HG02870 (cell line): ENCODE data around the gene BCHE.
"Not testable (repeated sequence)": the region's sequence is repeated elsewhere in the genome, so short reads cannot be mapped to it uniquely, and the experiment has no call there.

Experiments used
- ATAC-seq: cut with Tn5 transposase; IDR thresholded peaks from one replicate; pipeline ENCODE4 v1.9.1; 2021; ENCODE audit warnings: mild to moderate bottlenecking, moderate library complexity; ENCODE audit not compliant: unreplicated experiment

Gene BCHE

GRCh38 chr3:165817160-165817709 lies 20.0 kb downstream of the BCHE start:
- no peak for ATAC-seq

GRCh38 chr3:165816209-165816608 lies 21.0 kb downstream of the BCHE start:
- ATAC-seq: no peak

GRCh38 chr3:165815682-165816081 lies 21.5 kb downstream of the BCHE start:
- no peak for ATAC-seq

GRCh38 chr3:165814380-165814779 lies 22.8 kb downstream of the BCHE start:
- ATAC-seq: no peak

- ATAC-seq: not testable (repeated sequence)
These were observed 29.3 kb downstream of the BCHE start for GRCh38 chr3:165807937-165808336.

- peak; percentile 53 for ATAC-seq
These were observed 31.2 kb downstream of the BCHE start for GRCh38 chr3:165805946-165806561.

- no peak for ATAC-seq
These were observed 33.8 kb downstream of the BCHE start for GRCh38 chr3:165803471-165803870.

GRCh38 chr3:165800970-165801369 lies 36.3 kb downstream of the BCHE start:
- no peak for ATAC-seq

- ATAC-seq: no peak
These were observed 38.2 kb downstream of the BCHE start for GRCh38 chr3:165799026-165799425.

- no peak for ATAC-seq
These were observed 39.7 kb downstream of the BCHE start for GRCh38 chr3:165797551-165797950.

GRCh38 chr3:165796701-165797100 lies 40.5 kb downstream of the BCHE start:
- ATAC-seq: no peak

GRCh38 chr3:165788531-165788930 lies 48.7 kb downstream of the BCHE start:
- ATAC-seq: no peak

GRCh38 chr3:165786013-165786412 lies 51.2 kb downstream of the BCHE start:
- ATAC-seq: no peak

- ATAC-seq: no peak
These were observed 52.9 kb downstream of the BCHE start for GRCh38 chr3:165784337-165784736.

- ATAC-seq: no peak
These were observed 53.8 kb downstream of the BCHE start for GRCh38 chr3:165783383-165783782.

- ATAC-seq: no peak
These were observed 58.3 kb downstream of the BCHE start for GRCh38 chr3:165778891-165779290.

- no peak for ATAC-seq
These were observed 58.8 kb downstream of the BCHE start for GRCh38 chr3:165778456-165778855.

- ATAC-seq: no peak
These were observed 61.4 kb downstream of the BCHE start for GRCh38 chr3:165775824-165776223.

- no peak for ATAC-seq
These were observed 66.4 kb downstream of the BCHE start for GRCh38 chr3:165770781-165771180.

- no peak for ATAC-seq
These were observed 68.5 kb downstream of the BCHE start for GRCh38 chr3:165768680-165769079.

- ATAC-seq: no peak
These were observed 78.2 kb downstream of the BCHE start for GRCh38 chr3:165759041-165759440.

- no peak for ATAC-seq
These were observed 81.7 kb downstream of the BCHE start for GRCh38 chr3:165755571-165755970.
